Measurements from ENCODE around the gene DNAJC11. TPM values are rescaled to one million over a fixed set of nuclear protein-coding genes. Genes with fewer than 3 reads are reported as not detected.

The DNAJC11 gene
- total and polyA plus RNA-seq, 9 donors = 26.9 to 41.0 (median 34.4) TPM

DNA sequence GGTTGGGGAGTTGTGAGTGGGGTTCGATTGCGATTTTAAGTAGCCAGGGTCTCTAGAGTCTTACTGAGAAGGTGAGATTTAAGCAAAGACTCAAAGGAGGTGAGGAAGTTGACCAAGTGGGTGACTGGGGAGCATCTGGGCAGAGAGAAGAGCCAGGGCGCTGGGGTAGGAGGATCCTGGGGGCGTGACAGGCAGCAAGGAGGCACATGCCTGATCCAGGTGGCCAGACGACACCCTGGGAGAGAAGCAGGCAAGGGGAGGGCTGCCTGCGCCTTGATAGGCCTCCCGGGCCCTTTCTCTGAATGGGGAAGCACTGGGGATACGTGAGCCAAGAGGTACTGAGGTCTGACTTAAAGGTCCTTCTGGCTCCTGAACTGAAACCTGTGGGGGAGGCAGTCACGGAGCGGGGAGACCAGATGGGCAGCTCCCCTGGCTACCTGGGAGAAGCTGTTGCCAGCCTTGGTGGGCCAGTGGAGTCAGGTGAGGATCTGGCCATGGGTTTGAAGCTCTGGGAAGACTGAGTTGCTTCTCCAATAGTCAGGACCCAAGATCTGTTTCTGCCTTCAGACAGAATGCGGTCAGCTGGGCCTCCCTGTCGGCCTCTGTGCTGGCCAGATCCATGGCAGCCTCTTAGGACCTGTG, 116.4 kb downstream of the DNAJC11 start:
- Histone ChIP-seq H3K4me1 (ENCODE audit: control insufficient read depth, insufficient read depth, low read length) (peaks cover 58% of the 10 kb centered on the region), H3K27ac (ENCODE audit: low read length) (no peak overlapping the region)

More for the DNA sequence above, 116.4 kb downstream of the DNAJC11 start:
- no peaks in the 10 kb centered on the region for H3K9me3 ChIP-seq (replicated peaks; ENCODE audit: control insufficient read depth, low read depth, low read length)
- 72% methylated on average over 11 of the region's 12 CpGs for WGBS (ENCODE audit: insufficient coverage)
- H3K4me3 ChIP-seq (ENCODE audit: low read length) = no peak overlapping the region
- H3K27me3 ChIP-seq (ENCODE audit: control insufficient read depth, insufficient read depth, low read length) = no peaks in the 10 kb centered on the region
- peaks cover 36% of the 10 kb centered on the region for H3K36me3 ChIP-seq (ENCODE audit: control insufficient read depth, insufficient read depth, low read length)
- no peak for DNase-seq

Other genes starting within 250 kb of the DNAJC11 start
- 10.3 TPM for gene TNFRSF25, start 235.6 kb downstream of the DNAJC11 start, total RNA-seq
- 10 to 100 TPM in 5 of 8 donors, 1 to 10 TPM in 3; 5.3 to 18.3 (median 11.3) TPM for gene TNFRSF25, start 235.6 kb downstream of the DNAJC11 start, polyA plus RNA-seq (ENCODE audit: insufficient read depth in 1 of 8, insufficient read length in 8 of 8, low replicate concordance in 1 of 8)
- gene PLEKHG5, start 210.1 kb downstream of the DNAJC11 start, total RNA-seq = 12.1 TPM
- 10 to 100 TPM in 5 of 8 donors, 1 to 10 TPM in 3; 7.6 to 14.5 (median 11.6) TPM for gene PLEKHG5, start 210.1 kb downstream of the DNAJC11 start, polyA plus RNA-seq (ENCODE audit: insufficient read depth in 1 of 8, insufficient read length in 8 of 8, low replicate concordance in 1 of 8)
- gene NOL9, start 147.3 kb downstream of the DNAJC11 start, total RNA-seq = 16.6 TPM
- gene NOL9, start 147.3 kb downstream of the DNAJC11 start, polyA plus RNA-seq (ENCODE audit: insufficient read depth in 1 of 8, insufficient read length in 8 of 8, low replicate concordance in 1 of 8) = 10 to 100 TPM in 7 of 8 donors, 1 to 10 TPM in 1; 10.0 to 19.1 (median 12.9) TPM
- gene TAS1R1, start 146.5 kb downstream of the DNAJC11 start, total RNA-seq = 2.7 TPM
- 1 to 10 TPM; 3.2 to 9.7 (median 6.3) TPM for gene TAS1R1, start 146.5 kb downstream of the DNAJC11 start, polyA plus RNA-seq (ENCODE audit: insufficient read depth in 1 of 8, insufficient read length in 8 of 8, low replicate concordance in 1 of 8)
- 21.2 TPM for gene ZBTB48, start 121.8 kb downstream of the DNAJC11 start, total RNA-seq
- gene ZBTB48, start 121.8 kb downstream of the DNAJC11 start, polyA plus RNA-seq (ENCODE audit: insufficient read depth in 1 of 8, insufficient read length in 8 of 8, low replicate concordance in 1 of 8) = 10 to 100 TPM; 14.5 to 26.5 (median 19.7) TPM
- gene KLHL21, start 98.9 kb downstream of the DNAJC11 start, total RNA-seq = 27.7 TPM
- 10 to 100 TPM; 30.2 to 49.3 (median 39.1) TPM for gene KLHL21, start 98.9 kb downstream of the DNAJC11 start, polyA plus RNA-seq (ENCODE audit: insufficient read depth in 1 of 8, insufficient read length in 8 of 8, low replicate concordance in 1 of 8)
- gene PHF13, start 88.1 kb downstream of the DNAJC11 start, total RNA-seq = 11.6 TPM
- gene PHF13, start 88.1 kb downstream of the DNAJC11 start, polyA plus RNA-seq (ENCODE audit: insufficient read depth in 1 of 8, insufficient read length in 8 of 8, low replicate concordance in 1 of 8) = 10 to 100 TPM; 18.9 to 24.2 (median 22.1) TPM
- gene THAP3, start 76.9 kb downstream of the DNAJC11 start, total RNA-seq = 27.1 TPM
- 10 to 100 TPM; 16.7 to 22.0 (median 18.0) TPM for gene THAP3, start 76.9 kb downstream of the DNAJC11 start, polyA plus RNA-seq (ENCODE audit: insufficient read depth in 1 of 8, insufficient read length in 8 of 8, low replicate concordance in 1 of 8)
- gene CAMTA1, start 83.6 kb upstream of the DNAJC11 start, total RNA-seq = 36.4 TPM
- gene CAMTA1, start 83.6 kb upstream of the DNAJC11 start, polyA plus RNA-seq (ENCODE audit: insufficient read depth in 1 of 8, insufficient read length in 8 of 8, low replicate concordance in 1 of 8) = 10 to 100 TPM; 37.1 to 56.4 (median 47.8) TPM